ENCODE data around the gene PRKCH.

- TF ChIP-seq CTCF (IDR thresholded peaks at IDR 0.05) (no peak), POLR2A (IDR thresholded peaks at IDR 0.05) (no peak)
These were observed 180.5 kb downstream of the PRKCH start for GRCh38 chr14:61501714-61502458.
